ENCODE data around the gene PTPN1.

DNA sequence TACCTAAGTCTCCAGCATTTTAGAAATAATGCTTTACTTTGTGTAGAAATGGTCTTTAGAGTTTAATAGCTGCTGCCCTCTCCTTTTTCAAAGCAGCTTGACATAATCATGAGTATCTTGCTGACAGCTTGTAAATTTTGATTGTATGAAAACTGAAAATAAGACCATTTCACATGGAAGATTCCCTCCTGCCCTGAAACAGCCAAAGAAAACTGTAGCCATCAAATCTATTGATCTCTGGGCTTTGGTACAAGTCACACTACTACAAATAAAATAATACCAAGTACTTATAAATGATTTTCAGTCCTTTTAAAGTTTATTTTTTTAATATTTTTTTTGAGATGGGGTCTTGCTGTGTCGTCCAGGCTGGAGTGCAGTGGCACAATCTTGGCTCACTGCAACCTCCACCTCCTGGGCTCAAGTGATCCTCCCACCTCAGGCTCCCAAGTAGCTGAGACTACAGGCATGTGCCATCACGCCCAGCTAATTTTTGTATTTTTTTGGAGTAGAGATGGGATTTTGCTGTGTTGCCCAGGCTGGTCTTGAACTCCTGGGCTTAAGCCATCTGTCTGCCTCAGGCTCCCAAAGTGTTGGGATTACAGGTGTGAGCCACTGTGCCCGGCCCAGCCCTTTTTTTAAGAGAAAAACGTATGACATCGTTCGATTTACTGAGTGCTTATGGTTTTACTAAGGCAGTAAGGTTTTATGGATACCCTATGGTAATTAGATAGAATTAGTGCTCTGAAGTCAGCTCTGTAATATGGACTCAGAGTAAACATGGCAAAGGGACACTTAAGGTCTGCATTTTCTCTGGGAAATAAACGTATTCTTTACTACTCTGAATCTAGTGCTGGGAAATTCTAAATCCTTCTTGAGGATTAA lies 7.0 kb downstream of the PTPN1 start:
- no peak for TF ChIP-seq CREM (IDR thresholded peaks at IDR 0.05)
- no peak for TF ChIP-seq CREM (CRISPR knock-in tag; IDR thresholded peaks at IDR 0.05)
- no peak for TF ChIP-seq SMAD9 (CRISPR knock-in tag; IDR thresholded peaks at IDR 0.05)
- TF ChIP-seq POLR2AphosphoS5 (IDR thresholded peaks at IDR 0.05; ENCODE audit: low read depth, low read length): no peak
- TF ChIP-seq, protein P1, sequence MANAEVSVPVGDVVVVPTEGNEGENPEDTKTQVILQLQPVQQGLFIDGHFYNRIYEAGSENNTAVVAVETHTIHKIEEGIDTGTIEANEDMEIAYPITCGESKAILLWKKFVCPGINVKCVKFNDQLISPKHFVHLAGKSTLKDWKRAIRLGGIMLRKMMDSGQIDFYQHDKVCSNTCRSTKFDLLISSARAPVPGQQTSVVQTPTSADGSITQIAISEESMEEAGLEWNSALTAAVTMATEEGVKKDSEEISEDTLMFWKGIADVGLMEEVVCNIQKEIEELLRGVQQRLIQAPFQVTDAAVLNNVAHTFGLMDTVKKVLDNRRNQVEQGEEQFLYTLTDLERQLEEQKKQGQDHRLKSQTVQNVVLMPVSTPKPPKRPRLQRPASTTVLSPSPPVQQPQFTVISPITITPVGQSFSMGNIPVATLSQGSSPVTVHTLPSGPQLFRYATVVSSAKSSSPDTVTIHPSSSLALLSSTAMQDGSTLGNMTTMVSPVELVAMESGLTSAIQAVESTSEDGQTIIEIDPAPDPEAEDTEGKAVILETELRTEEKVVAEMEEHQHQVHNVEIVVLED (CRISPR knock-in tag; IDR thresholded peaks at IDR 0.05; ENCODE audit: borderline replicate concordance): no peak
- no peak for TF ChIP-seq YY1 (IDR thresholded peaks at IDR 0.05; ENCODE audit: insufficient read depth, insufficient replicate concordance, low read depth, low read length)
- TF ChIP-seq SP2 (CRISPR knock-in tag; IDR thresholded peaks at IDR 0.05): no peak
- no peak for TF ChIP-seq POLR2A (IDR thresholded peaks at IDR 0.05; ENCODE audit: insufficient read depth in 1 of 2, low read depth in 2 of 2, low read length in 2 of 2)
- TF ChIP-seq HNF4A (CRISPR knock-in tag; IDR thresholded peaks at IDR 0.05): no peak
- TF ChIP-seq TRIM24 (CRISPR knock-in tag; IDR thresholded peaks at IDR 0.05): no peak
